K562 (cell line): ENCODE results near the gene KCNN4. TPM values are rescaled to one million over a fixed set of nuclear protein-coding genes. Genes with fewer than 3 reads are reported as not detected.

ENCODE experiments used
- ARID1B ChIP-seq: fragments of 450-650 bp; IDR thresholded peaks from 2 replicates; pipeline ENCODE4 v1.6.1; 2016; ENCODE audit warnings: antibody characterized with exemption, mild to moderate bottlenecking, inconsistent platforms
- CC2D1A ChIP-seq: fragments of 450-650 bp; IDR thresholded peaks from 2 replicates; pipeline ENCODE4 v1.6.1; 2017; ENCODE audit warnings: mild to moderate bottlenecking
- CGGBP1 ChIP-seq: fragments of 250-450 bp; sonication (Bioruptor Pico); IDR thresholded peaks from 2 replicates; pipeline ENCODE4 v1.9.0; 2021; ENCODE audit warnings: mild to moderate bottlenecking
- CREB5 ChIP-seq: fragments of 250-450 bp; sonication (Bioruptor Pico); IDR thresholded peaks from 2 replicates; pipeline ENCODE4 v1.5.0; 2020; ENCODE audit warnings: mild to moderate bottlenecking
- ELF1 ChIP-seq: fragments of 200-800 bp; sonication (Bioruptor generic); IDR thresholded peaks from 2 replicates; pipeline ENCODE4 v1.6.1; 2016; ENCODE audit warnings: missing genetic modification characterization, missing compliant biosample characterization
- ELK3 ChIP-seq: fragments of 450-650 bp; formaldehyde crosslinking; IDR thresholded peaks from 2 replicates; pipeline ENCODE4 v1.4.0; 2020; ENCODE audit warnings: mild to moderate bottlenecking
- FOXO4 ChIP-seq: fragments of 450-650 bp; formaldehyde crosslinking; IDR thresholded peaks from 2 replicates; pipeline ENCODE4 v1.4.0; 2020; ENCODE audit warnings: mild to moderate bottlenecking, moderate library complexity
- GATAD2B ChIP-seq: fragments of 450-650 bp; IDR thresholded peaks from 2 replicates; pipeline ENCODE4 v1.6.1; 2017; ENCODE audit warnings: mild to moderate bottlenecking, borderline replicate concordance
- KAT8 ChIP-seq: fragments of 450-650 bp; IDR thresholded peaks from 2 replicates; pipeline ENCODE4 v1.6.1; 2016; ENCODE audit warnings: low read depth, mild to moderate bottlenecking
- MYBL2 ChIP-seq, 2 experiments: fragments of 450-650 bp in 1 of 2; sonication (generic) in 1 of 2; formaldehyde crosslinking in 1 of 2; IDR thresholded peaks; 2 replicates each; pipeline versions ENCODE4 v1.6.1 to v1.8.1; 2017 to 2022; ENCODE audit warnings: borderline replicate concordance in 1 of 2, inconsistent platforms in 1 of 2, low read depth in 1 of 2, mild to moderate bottlenecking in 1 of 2, missing genetic modification reagents in 1 of 2, moderate library complexity in 1 of 2
- NEUROD1 ChIP-seq: fragments of 150-350 bp; IDR thresholded peaks from 2 replicates; pipeline ENCODE4 v1.6.1; 2014; ENCODE audit warnings: borderline replicate concordance, low read length, low read depth; ENCODE audit not compliant: partially characterized antibody
- NFIC ChIP-seq: fragments of 450-650 bp; IDR thresholded peaks from 2 replicates; pipeline ENCODE4 v1.6.1; 2017; ENCODE audit warnings: mild to moderate bottlenecking, inconsistent platforms
- PTBP1 ChIP-seq: fragments of 200-400 bp; formaldehyde crosslinking; IDR thresholded peaks from 2 replicates; pipeline ENCODE4 v1.6.1; 2017; ENCODE audit warnings: low read depth, low read length
- SFPQ ChIP-seq: fragments of 200-400 bp; formaldehyde crosslinking; IDR thresholded peaks from 2 replicates; pipeline ENCODE4 v1.6.1; 2017; ENCODE audit warnings: mild to moderate bottlenecking, low read depth, low read length, moderate library complexity
- SIN3A ChIP-seq, 2 experiments: fragments of 150-350 bp in 1 of 2; IDR thresholded peaks; 2 replicates each; pipeline ENCODE4 v1.6.1; 2011 to 2016; ENCODE audit warnings: borderline replicate concordance in 2 of 2, low read depth in 2 of 2, low read length in 2 of 2, mild to moderate bottlenecking in 2 of 2, moderate library complexity in 2 of 2; ENCODE audit not compliant: control insufficient read depth in 1 of 2
- SP1 ChIP-seq: sonication (generic); formaldehyde crosslinking; IDR thresholded peaks from 2 replicates; pipeline ENCODE4 v1.8.1; 2022; ENCODE audit warnings: mild to moderate bottlenecking, missing genetic modification reagents
- STAT5B ChIP-seq: fragments of 250-450 bp; sonication (Bioruptor Pico); IDR thresholded peaks from 2 replicates; pipeline ENCODE4 v1.8.0; 2021; ENCODE audit warnings: mild to moderate bottlenecking, inconsistent platforms
- XRCC3 ChIP-seq: fragments of 450-650 bp; IDR thresholded peaks from 2 replicates; pipeline ENCODE4 v1.6.1; 2017; ENCODE audit warnings: mild to moderate bottlenecking, moderate library complexity
- ZNF217 ChIP-seq: sonication (generic); formaldehyde crosslinking; IDR thresholded peaks from 2 replicates; pipeline ENCODE4 v1.8.0; 2022; ENCODE audit warnings: mild to moderate bottlenecking, missing genetic modification reagents
- ZNF717 ChIP-seq: fragments of 250-450 bp; sonication (Bioruptor Pico); IDR thresholded peaks from 2 replicates; pipeline ENCODE4 v1.5.0; 2021
- ZSCAN32 ChIP-seq: fragments of 450-650 bp; formaldehyde crosslinking; IDR thresholded peaks from 2 replicates; pipeline ENCODE4 v1.4.0; 2020; ENCODE audit warnings: mild to moderate bottlenecking, moderate library complexity
- polyA plus RNA-seq, 8 experiments: library from polyadenylated mRNA; depleted of rRNA in 4 of 8; stranded (reverse) in 5 of 8; unstranded in 3 of 8; fragments of >200 nt; fragmentation: Nextera tagmentation in 2 of 8; fragmentation: Illumina TruSeq in 1 of 8; extraction: Ambion mirVana in 2 of 8; extraction: Trizol in 1 of 8; gene quantifications; 2 replicates each; pipeline versions ENCODE4 v1.2.1 to v1.2.3, GENCODE V29; 2011 to 2014; ENCODE audit warnings: inconsistent platforms in 1 of 8, missing spikeins in 1 of 8
- total RNA-seq, 7 experiments: library from RNA; depleted of rRNA in 6 of 7; stranded (reverse); fragments of >200 nt in 6 of 7; fragmentation: Illumina TruSeq in 2 of 7; extraction: Trizol in 2 of 7; gene quantifications; 2 replicates each; pipeline versions ENCODE4 v1.2.1 to v1.2.3, GENCODE V29; 2011 to 2021; ENCODE audit warnings: low replicate concordance in 1 of 7

KCNN4 gene
- total and polyA plus RNA-seq, 9 of the 15 experiments (the other 6 are each of a cell fraction or from before 2014, with no cell fraction given) = 0.53 to 37.7 (median 25.9) TPM

GRCh38 chr19:43774103-43774939 is 6.5 kb downstream of the KCNN4 start (continued):
- TF ChIP-seq SFPQ (no peak), ZNF217 (CRISPR knock-in tag) (no peak), CREB5 (CRISPR knock-in tag) (0 out of 2 replicates have a peak, but pooled peaks have one; percentile 18), CC2D1A (peak; percentile 55; the same call in 1 of the 2 replicates), ARID1B (peak; percentile 99), SIN3A (IDR thresholded peaks at IDR 0.05; ENCODE audit: borderline replicate concordance in 2 of 2, control insufficient read depth in 1 of 2, low read depth in 2 of 2, low read length in 2 of 2) (peak; percentile 19 to 51; a peak in 1 of 4 replicates), PTBP1 (no peak), ZSCAN32 (CRISPR knock-in tag) (peak; percentile 23; the same call in 1 of the 2 replicates), ZNF717 (no peak), MYBL2 (IDR thresholded peaks at IDR 0.05; ENCODE audit: low read depth) (no peak), MYBL2 (CRISPR knock-in tag; IDR thresholded peaks at IDR 0.05; ENCODE audit: borderline replicate concordance) (no peak), SP1 (CRISPR knock-in tag) (peak; percentile 95), ELF1 (tag) (peak; percentile 21), KAT8 (no peak), NFIC (peak; percentile 93), FOXO4 (CRISPR knock-in tag) (no peak), CGGBP1 (CRISPR knock-in tag) (no peak), NEUROD1 (peak; percentile 91), ELK3 (CRISPR knock-in tag) (no peak), GATAD2B (peak; percentile 98; the same call in 1 of the 2 replicates), STAT5B (CRISPR knock-in tag) (no peak), XRCC3 (no peak)
